Ascending aorta (tissue), 2 donors: ENCODE data around the gene SH2D3A. TPM values are rescaled to one million over a fixed set of nuclear protein-coding genes. Genes with fewer than 3 reads are reported as not detected.
A peak's percentile ranks its signal among the peaks of the same experiment; 100 is the strongest.

ENCODE experiments used
- DNase-seq, 2 donors: peaks; one replicate each; pipeline ENCODE4 v3.0.0-alpha.2; 2019; ENCODE audit warnings: low spot score in 2 of 2
- H3K27ac ChIP-seq, 2 donors: fragments of 200-600 bp; sonication (generic); one replicate each; pipeline ENCODE4 v1.5.1; 2016 to 2017; ENCODE audit warnings: mild to moderate bottlenecking in 1 of 2
- H3K27me3 ChIP-seq: fragments of 200-600 bp; sonication (generic); one replicate; pipeline ENCODE4 v1.5.1; 2017
- H3K36me3 ChIP-seq, 2 donors: fragments of 200-600 bp; sonication (generic); one replicate each; pipeline ENCODE4 v1.5.1; 2016
- H3K4me1 ChIP-seq, 2 donors: fragments of 200-600 bp; sonication (generic); one replicate each; pipeline ENCODE4 v1.5.1; 2016 to 2017; ENCODE audit warnings: mild to moderate bottlenecking in 1 of 2
- H3K4me3 ChIP-seq, 2 donors: fragments of 200-600 bp; sonication (generic); one replicate each; pipeline ENCODE4 v1.5.1; 2016 to 2017; ENCODE audit warnings: mild to moderate bottlenecking in 1 of 2
- H3K9me3 ChIP-seq, 2 donors: fragments of 200-600 bp; sonication (generic); one replicate each; pipeline ENCODE4 v1.5.1; 2016
- CTCF ChIP-seq, 3 experiments: fragments of 200-600 bp in 2 of 3; fragments of 450-650 bp in 1 of 3; sonication (generic) in 2 of 3; IDR thresholded peaks; one replicate each; pipeline ENCODE4 v1.5.1; 2016 to 2019; ENCODE audit warnings: antibody characterized with exemption in 3 of 3, mild to moderate bottlenecking in 1 of 3, moderate library complexity in 1 of 3
- intact Hi-C: fragments of 100-400 bp; cut with DNase I; formaldehyde crosslinking; loops from one replicate; pipeline ENCODE4 v1.15.1; 2023
- total RNA-seq: library from RNA; depleted of rRNA; stranded (reverse); fragments of >200 nt; gene quantifications from one replicate; pipeline ENCODE4 v1.1.0, GENCODE V29; 2016

SH2D3A gene
- total RNA-seq, 1 donor from 2014 or later = not detected

GRCh38 chr19:6723108-6723618 is 44.1 kb downstream of the SH2D3A start:
- peaks cover 0 to 3% of the 10 kb centered on the region in 2 donors for H3K4me1 ChIP-seq
- no peak for DNase-seq
- H3K4me3 ChIP-seq = no peak overlapping the region
- H3K27ac ChIP-seq = peak overlapping the region in 1 of 2 donors; percentile 23
- no peaks in the 10 kb centered on the region for H3K36me3 ChIP-seq
- no peak for TF ChIP-seq CTCF (IDR thresholded peaks at IDR 0.05)
- intact Hi-C loops = no loop called here
- no peaks in the 10 kb centered on the region for H3K9me3 ChIP-seq
- no peaks in the 10 kb centered on the region for H3K27me3 ChIP-seq

- Histone ChIP-seq H3K27me3 (no peaks in the 10 kb centered on the region), H3K4me3 (no peak overlapping the region), H3K36me3 (no peaks in the 10 kb centered on the region), H3K4me1 (peaks cover 0 to 3% of the 10 kb centered on the region in 2 donors), H3K9me3 (no peaks in the 10 kb centered on the region), H3K27ac (no peak overlapping the region)
- intact Hi-C loops = no loop called here
- no peak for TF ChIP-seq CTCF (IDR thresholded peaks at IDR 0.05)
- no peak for DNase-seq
Observed at GRCh38 chr19:6721773-6722172, 45.5 kb downstream of the SH2D3A start.

GRCh38 chr19:6721138-6721474 is 46.1 kb downstream of the SH2D3A start:
- DNase-seq = no peak
- H3K9me3 ChIP-seq = no peaks in the 10 kb centered on the region
- no peaks in the 10 kb centered on the region for H3K27me3 ChIP-seq
- no peaks in the 10 kb centered on the region for H3K36me3 ChIP-seq
- H3K4me3 ChIP-seq = no peak overlapping the region
- no peak for TF ChIP-seq CTCF (IDR thresholded peaks at IDR 0.05)
- intact Hi-C loops = no loop called here
- peaks cover 0 to 3% of the 10 kb centered on the region in 2 donors for H3K4me1 ChIP-seq
- H3K27ac ChIP-seq = no peak overlapping the region

- Histone ChIP-seq H3K4me3 (peak within 1 kb of the TSS; percentile 40 to 41), H3K9me3 (no peaks in the 10 kb centered on the region), H3K27me3 (no peaks in the 10 kb centered on the region), H3K27ac (no peak within 1 kb of the TSS), H3K4me1 (peaks cover 0 to 3% of the 10 kb centered on the region in 2 donors), H3K36me3 (no peaks in the 10 kb centered on the region)
- peak in 1 of 2 donors; percentile 74 for DNase-seq
- intact Hi-C loops = no loop called here
- TF ChIP-seq CTCF (IDR thresholded peaks at IDR 0.05) = no peak
Observed at GRCh38 chr19:6720369-6721137, 46.7 kb downstream of the SH2D3A start, which contains the start of gene C3. TSS of gene C3 (minus strand) at chr19:6720650. CDS start at chr19:6720589, 61 bp downstream.

GRCh38 chr19:6719992-6720368 is 47.3 kb downstream of the SH2D3A start:
- H3K27ac ChIP-seq = no peak overlapping the region

More at GRCh38 chr19:6719992-6720368, 47.3 kb downstream of the SH2D3A start:
- no peak for DNase-seq
- no peaks in the 10 kb centered on the region for H3K27me3 ChIP-seq
- intact Hi-C loops = no loop called here
- H3K36me3 ChIP-seq = no peaks in the 10 kb centered on the region
- H3K9me3 ChIP-seq = no peaks in the 10 kb centered on the region
- peaks cover 0 to 3% of the 10 kb centered on the region in 2 donors for H3K4me1 ChIP-seq
- H3K4me3 ChIP-seq = peak overlapping the region; percentile 40 to 41
- no peak for TF ChIP-seq CTCF (IDR thresholded peaks at IDR 0.05)
